ENCODE data around the gene CELF6.

Gene CELF6

GRCh38 chr15:72271221-72271620 lies 48.7 kb downstream of the CELF6 start:
- DNase-seq: no peak

- no peak for DNase-seq
Measured at GRCh38 chr15:72269739-72270138, 50.2 kb downstream of the CELF6 start.

- no peak for DNase-seq
Measured at GRCh38 chr15:72265031-72265430, 54.9 kb downstream of the CELF6 start.

- no peak for DNase-seq
Measured at GRCh38 chr15:72252663-72253299, 67.2 kb downstream of the CELF6 start.

- no peak for DNase-seq
Measured at GRCh38 chr15:72249142-72249810, 70.7 kb downstream of the CELF6 start.

- no peak for DNase-seq
Measured at GRCh38 chr15:72248514-72248913, 71.4 kb downstream of the CELF6 start.

- DNase-seq: no peak
Measured at GRCh38 chr15:72242775-72243370, 77.1 kb downstream of the CELF6 start.

GRCh38 chr15:72239652-72240051 lies 80.3 kb downstream of the CELF6 start:
- no peak for DNase-seq

GRCh38 chr15:72238586-72238985 lies 81.4 kb downstream of the CELF6 start:
- no peak for DNase-seq

- no peak for DNase-seq
Measured at GRCh38 chr15:72237853-72238224, 82.1 kb downstream of the CELF6 start.

- DNase-seq: no peak
Measured at GRCh38 chr15:72237029-72237852, 82.7 kb downstream of the CELF6 start.

GRCh38 chr15:72236381-72237003 lies 83.5 kb downstream of the CELF6 start:
- no peak for DNase-seq

- no peak for DNase-seq
Measured at GRCh38 chr15:72235298-72235697, 84.7 kb downstream of the CELF6 start.
